ENCODE measurements around the gene CCDC40. TPM values are rescaled to one million over a fixed set of nuclear protein-coding genes. Genes with fewer than 3 reads are reported as not detected.
A peak's percentile ranks its signal among the peaks of the same experiment; 100 is the strongest.

CCDC40 gene
- total and polyA plus RNA-seq, 8 donors = 0.61 to 56.2 (median 3.8) TPM

DNA sequence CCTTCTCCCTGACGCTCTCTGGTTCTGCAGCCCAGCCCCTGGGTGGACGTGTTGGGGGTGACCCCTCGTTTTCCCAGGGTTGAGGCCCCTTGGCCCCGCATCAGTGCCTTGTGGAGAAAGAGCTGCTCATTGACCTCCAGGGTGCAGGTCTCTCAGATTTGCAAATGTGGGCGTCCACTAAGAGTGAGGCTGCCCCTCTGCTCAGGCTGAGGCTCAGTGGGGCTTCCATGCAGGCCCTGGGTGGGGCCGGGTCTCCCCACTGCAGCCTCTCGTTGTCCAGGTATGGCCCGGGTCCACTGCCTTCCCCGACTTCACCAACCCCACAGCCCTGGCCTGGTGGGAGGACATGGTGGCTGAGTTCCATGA lies 74.0 kb downstream of the CCDC40 start:
- H3K36me3 ChIP-seq = peaks cover 0 to 74% (median 30%) of the 10 kb centered on the region in 4 donors
- H3K4me3 ChIP-seq = no peak overlapping the region
- H3K9me3 ChIP-seq = peaks cover 0 to 3% (median 0%) of the 10 kb centered on the region in 4 donors
- DNase-seq = peak in 1 of 2 donors; percentile 14
- H3K4me1 ChIP-seq = peaks cover 0 to 4% (median 0%) of the 10 kb centered on the region in 4 donors
- intact Hi-C loops (cut with DNase I; ENCODE audit: low total_unique reads) = no loop called here
- no peak overlapping the region for H3K27ac ChIP-seq
- 75 to 88% (median 82%) methylated on average over 9 of the region's 9 CpGs for WGBS, 5 donors
- TF ChIP-seq, protein P1, sequence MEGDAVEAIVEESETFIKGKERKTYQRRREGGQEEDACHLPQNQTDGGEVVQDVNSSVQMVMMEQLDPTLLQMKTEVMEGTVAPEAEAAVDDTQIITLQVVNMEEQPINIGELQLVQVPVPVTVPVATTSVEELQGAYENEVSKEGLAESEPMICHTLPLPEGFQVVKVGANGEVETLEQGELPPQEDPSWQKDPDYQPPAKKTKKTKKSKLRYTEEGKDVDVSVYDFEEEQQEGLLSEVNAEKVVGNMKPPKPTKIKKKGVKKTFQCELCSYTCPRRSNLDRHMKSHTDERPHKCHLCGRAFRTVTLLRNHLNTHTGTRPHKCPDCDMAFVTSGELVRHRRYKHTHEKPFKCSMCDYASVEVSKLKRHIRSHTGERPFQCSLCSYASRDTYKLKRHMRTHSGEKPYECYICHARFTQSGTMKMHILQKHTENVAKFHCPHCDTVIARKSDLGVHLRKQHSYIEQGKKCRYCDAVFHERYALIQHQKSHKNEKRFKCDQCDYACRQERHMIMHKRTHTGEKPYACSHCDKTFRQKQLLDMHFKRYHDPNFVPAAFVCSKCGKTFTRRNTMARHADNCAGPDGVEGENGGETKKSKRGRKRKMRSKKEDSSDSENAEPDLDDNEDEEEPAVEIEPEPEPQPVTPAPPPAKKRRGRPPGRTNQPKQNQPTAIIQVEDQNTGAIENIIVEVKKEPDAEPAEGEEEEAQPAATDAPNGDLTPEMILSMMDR (IDR thresholded peaks at IDR 0.05) = no peak
- no peak for TF ChIP-seq EP300 (IDR thresholded peaks at IDR 0.05)
- TF ChIP-seq POLR2A (IDR thresholded peaks at IDR 0.05) = no peak
- no peak for TF ChIP-seq POLR2AphosphoS5 (IDR thresholded peaks at IDR 0.05)
- no peaks in the 10 kb centered on the region for H3K27me3 ChIP-seq

DNA sequence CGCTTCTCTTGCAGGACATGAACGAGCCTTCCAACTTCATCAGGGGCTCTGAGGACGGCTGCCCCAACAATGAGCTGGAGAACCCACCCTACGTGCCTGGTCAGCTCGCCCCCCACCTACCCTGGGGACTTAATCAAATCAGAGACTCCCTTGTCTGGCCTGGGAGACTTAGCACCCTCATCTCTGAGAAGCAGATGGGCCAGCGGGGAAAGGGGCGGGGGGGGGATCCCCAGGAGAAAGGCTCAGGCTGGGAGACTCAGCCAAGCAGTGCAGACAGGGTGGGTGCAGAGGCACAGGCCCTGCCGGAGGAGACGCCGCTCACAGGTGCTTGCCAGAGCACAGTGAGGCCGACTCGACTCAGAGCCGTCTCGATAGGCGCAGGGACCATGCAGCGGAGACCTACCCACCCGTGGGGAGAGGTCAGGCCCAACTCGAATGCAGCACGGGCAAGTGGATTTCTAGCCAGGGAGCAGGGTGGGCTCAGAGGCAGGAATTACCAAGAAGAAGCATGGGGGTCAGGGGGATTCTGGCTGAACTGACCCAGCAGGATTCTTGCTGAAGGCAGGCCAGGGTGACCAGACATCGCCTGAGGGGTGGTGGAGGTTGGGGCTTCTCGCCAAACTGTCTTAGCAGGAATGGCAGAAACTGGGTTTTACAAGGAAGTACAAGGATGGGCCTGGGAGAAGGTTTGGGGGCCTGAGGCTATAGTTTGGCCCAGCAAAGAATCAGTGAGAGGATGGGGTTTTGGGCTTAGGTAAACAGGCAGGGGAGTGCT lies 74.7 kb downstream of the CCDC40 start:
- Histone ChIP-seq H3K4me3 (no peak overlapping the region), H3K9me3 (peaks cover 0 to 3% (median 0%) of the 10 kb centered on the region in 4 donors), H3K36me3 (peaks cover 0 to 74% (median 30%) of the 10 kb centered on the region in 4 donors)

DNA sequence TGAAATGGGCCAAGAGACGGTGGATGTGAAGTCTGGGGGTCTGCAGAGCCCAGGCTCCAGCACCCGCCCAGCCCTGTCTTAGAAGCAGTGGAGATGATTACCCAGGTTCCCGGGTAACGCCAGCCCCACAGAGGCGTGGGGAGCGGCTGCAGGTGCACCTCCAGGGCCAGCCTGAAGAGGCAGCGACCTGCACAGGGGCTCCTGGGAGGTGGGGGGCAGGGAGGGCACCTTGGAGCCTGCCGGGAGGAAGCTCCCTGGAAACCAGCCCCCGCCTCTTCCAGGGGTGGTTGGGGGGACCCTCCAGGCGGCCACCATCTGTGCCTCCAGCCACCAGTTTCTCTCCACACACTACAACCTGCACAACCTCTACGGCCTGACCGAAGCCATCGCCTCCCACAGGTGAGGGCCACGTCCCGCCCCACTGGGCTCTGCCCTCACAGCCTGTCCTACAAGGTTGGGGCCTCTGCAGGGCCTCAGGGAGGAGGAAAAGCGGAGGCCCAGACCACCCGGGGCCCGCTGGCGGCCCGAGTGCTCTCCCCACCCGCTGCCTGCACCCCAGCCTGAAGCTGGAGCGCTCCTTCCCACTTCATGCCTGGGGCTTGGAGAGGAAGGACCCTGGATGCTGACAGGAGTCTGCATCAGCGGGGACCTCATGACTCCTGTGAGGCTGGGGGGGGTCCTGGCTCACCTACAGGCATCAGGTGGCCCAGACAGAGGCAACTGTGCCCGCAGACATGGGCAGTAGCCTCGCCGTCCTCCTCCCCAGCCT lies 75.4 kb downstream of the CCDC40 start:
- intact Hi-C loops (cut with DNase I; ENCODE audit: low total_unique reads) = no loop called here
- WGBS, 5 donors = 79 to 91% (median 89%) methylated on average over 18 to 26 of the region's 26 CpGs

More for the DNA sequence above, 74.7 kb downstream of the CCDC40 start:
- WGBS, 5 donors = 89 to 93% (median 93%) methylated on average over 14 to 21 of the region's 21 CpGs
- no peak for TF ChIP-seq EP300 (IDR thresholded peaks at IDR 0.05)
- TF ChIP-seq POLR2AphosphoS5 (IDR thresholded peaks at IDR 0.05) = no peak
- TF ChIP-seq, protein P1 (IDR thresholded peaks at IDR 0.05) = no peak
- TF ChIP-seq POLR2A (IDR thresholded peaks at IDR 0.05) = no peak
- peak; percentile 1 to 17 for DNase-seq
- Histone ChIP-seq H3K27ac (no peak overlapping the region), H3K4me1 (no peaks in the 10 kb centered on the region), H3K27me3 (no peaks in the 10 kb centered on the region)
- intact Hi-C loops (cut with DNase I; ENCODE audit: low total_unique reads) = no loop called here

More for the DNA sequence above, 75.4 kb downstream of the CCDC40 start:
- peaks cover 0 to 69% (median 31%) of the 10 kb centered on the region in 4 donors for H3K36me3 ChIP-seq
- peak; percentile 5 to 17 for DNase-seq
- H3K27ac ChIP-seq = no peak overlapping the region
- no peak overlapping the region for H3K4me3 ChIP-seq
- TF ChIP-seq EP300 (IDR thresholded peaks at IDR 0.05) = no peak
- no peak for TF ChIP-seq POLR2A (IDR thresholded peaks at IDR 0.05)
- TF ChIP-seq POLR2AphosphoS5 (IDR thresholded peaks at IDR 0.05) = no peak
- TF ChIP-seq, protein P1 (IDR thresholded peaks at IDR 0.05) = no peak
- peaks cover 0 to 3% (median 0%) of the 10 kb centered on the region in 4 donors for H3K9me3 ChIP-seq
- no peaks in the 10 kb centered on the region for H3K27me3 ChIP-seq
- H3K4me1 ChIP-seq = no peaks in the 10 kb centered on the region

All from stomach (tissue), 9 donors.